CD14-positive monocyte (primary cell): Measurements from ENCODE around the gene GAS5. TPM values are rescaled to one million over a fixed set of nuclear protein-coding genes. Genes with fewer than 3 reads are reported as not detected.

ENCODE experiments used
- DNase-seq, 3 donors: peaks; one replicate each; pipeline ENCODE4 v3.0.0-alpha.2; 2011 to 2022
- H2AFZ ChIP-seq: 2 replicates; pipeline ENCODE4 v1.6.0; 2012; ENCODE audit warnings: mild to moderate bottlenecking, low read depth, low read length, inconsistent platforms; ENCODE audit not compliant: insufficient read depth, poor library complexity, severe bottlenecking
- H3K27ac ChIP-seq, 2 donors: 1 replicate in 1 of 2; 2 replicates in 1 of 2; pipeline ENCODE4 v1.5.1; 2012 to 2013; ENCODE audit warnings: low read length in 2 of 2, control low read depth in 1 of 2, inconsistent platforms in 1 of 2, low read depth in 1 of 2, mild to moderate bottlenecking in 1 of 2
- H3K27me3 ChIP-seq, 2 donors: one replicate each; pipeline versions ENCODE4 v1.6.0 to v1.6.1; 2011 to 2013; ENCODE audit warnings: low read length in 2 of 2; ENCODE audit not compliant: control insufficient read depth in 2 of 2, insufficient read depth in 2 of 2
- H3K36me3 ChIP-seq, 2 donors: replicated peaks in 1 of 2; 1 replicate in 1 of 2; 2 replicates in 1 of 2; pipeline versions ENCODE4 v1.5.1 to v1.6.1; 2012 to 2013; ENCODE audit warnings: low read length in 2 of 2, control low read depth in 1 of 2, inconsistent platforms in 1 of 2, mild to moderate bottlenecking in 1 of 2; ENCODE audit not compliant: insufficient read depth in 2 of 2, control insufficient read depth in 1 of 2
- H3K4me1 ChIP-seq, 2 donors: 1 replicate in 1 of 2; 2 replicates in 1 of 2; pipeline versions ENCODE4 v1.5.1 to v1.6.1; 2012 to 2013; ENCODE audit warnings: low read length in 2 of 2, control low read depth in 1 of 2, inconsistent platforms in 1 of 2, mild to moderate bottlenecking in 1 of 2, moderate library complexity in 1 of 2; ENCODE audit not compliant: insufficient read depth in 2 of 2, control insufficient read depth in 1 of 2
- H3K4me2 ChIP-seq: replicated peaks from 2 replicates; pipeline ENCODE3; 2012; ENCODE audit warnings: low read length, moderate library complexity, mild to moderate bottlenecking; ENCODE audit not compliant: poor library complexity, severe bottlenecking; ENCODE audit errors: extremely low read depth
- H3K4me3 ChIP-seq, 3 experiments: fragments of 200-600 bp in 1 of 3; sonication (generic) in 1 of 3; replicated peaks in 1 of 3; 1 replicate in 2 of 3; 2 replicates in 1 of 3; pipeline ENCODE4 v1.5.1; 2011 to 2013; ENCODE audit warnings: low read length in 3 of 3, mild to moderate bottlenecking in 3 of 3, control low read depth in 2 of 3, low read depth in 2 of 3, inconsistent platforms in 1 of 3, moderate library complexity in 1 of 3
- H3K79me2 ChIP-seq: 2 replicates; pipeline ENCODE4 v1.6.0; 2012; ENCODE audit warnings: mild to moderate bottlenecking, control low read depth, inconsistent platforms, low read length, moderate library complexity; ENCODE audit not compliant: insufficient read depth
- H3K9ac ChIP-seq: 2 replicates; pipeline ENCODE4 v1.6.0; 2017; ENCODE audit warnings: low read length, mild to moderate bottlenecking; ENCODE audit not compliant: insufficient read depth, poor library complexity, severe bottlenecking
- H3K9me3 ChIP-seq, 2 donors: replicated peaks in 1 of 2; 1 replicate in 1 of 2; 2 replicates in 1 of 2; pipeline versions ENCODE4 v1.5.1 to v1.6.1; 2012 to 2013; ENCODE audit warnings: low read length in 2 of 2, control low read depth in 1 of 2; ENCODE audit not compliant: control insufficient read depth in 1 of 2, insufficient read depth in 1 of 2
- H4K20me1 ChIP-seq: 2 replicates; pipeline ENCODE4 v1.6.0; 2012; ENCODE audit warnings: mild to moderate bottlenecking, low read length, control low read depth, moderate library complexity; ENCODE audit not compliant: insufficient read depth
- H3K27ac Mint-ChIP-seq, 7 donors: one replicate each; pipeline ENCODE4 v1.8.0; 2020; ENCODE audit warnings: mild to moderate bottlenecking in 7 of 7, mixed read lengths in 7 of 7, moderate library complexity in 6 of 7, inconsistent platforms in 2 of 7
- H3K27me3 Mint-ChIP-seq, 3 donors: one replicate each; pipeline ENCODE4 v1.8.0; 2021 to 2022; ENCODE audit warnings: low read depth in 3 of 3, mild to moderate bottlenecking in 3 of 3, mixed read lengths in 3 of 3, moderate library complexity in 3 of 3, inconsistent platforms in 1 of 3
- H3K36me3 Mint-ChIP-seq, 2 donors: one replicate each; pipeline ENCODE4 v1.8.0; 2020; ENCODE audit warnings: mixed read lengths in 2 of 2, inconsistent platforms in 1 of 2, mild to moderate bottlenecking in 1 of 2
- H3K4me1 Mint-ChIP-seq: one replicate; pipeline ENCODE4 v1.8.0; 2020; ENCODE audit warnings: mild to moderate bottlenecking, mixed read lengths
- H3K4me3 Mint-ChIP-seq, 2 donors: one replicate each; pipeline ENCODE4 v1.8.0; 2020; ENCODE audit warnings: mild to moderate bottlenecking in 2 of 2, mixed read lengths in 2 of 2, moderate library complexity in 1 of 2
- H3K9me3 Mint-ChIP-seq, 7 donors: one replicate each; pipeline ENCODE4 v1.8.0; 2020 to 2022; ENCODE audit warnings: mixed read lengths in 7 of 7, mild to moderate bottlenecking in 6 of 7, moderate library complexity in 6 of 7, inconsistent platforms in 2 of 7
- CTCF ChIP-seq: fragments of 200-600 bp; IDR thresholded peaks from one replicate; pipeline ENCODE4 v1.8.0; 2022; ENCODE audit warnings: antibody characterized with exemption, mild to moderate bottlenecking
- WGBS: methylation state at CpG from one replicate; pipeline ENCODE4 v1.1.5; 2013; ENCODE audit warnings: missing lambda C conversion rate; ENCODE audit not compliant: insufficient coverage; 5-methylcytosine and 5-hydroxymethylcytosine counted together
- intact Hi-C, 2 donors: fragments of 100-400 bp; cut with micrococcal nuclease; formaldehyde crosslinking; loops; one replicate each; pipeline versions ENCODE4 v1.15.0 to v1.15.1; 2023
- polyA plus RNA-seq, 3 donors: library from polyadenylated mRNA; depleted of rRNA in 1 of 3; unstranded in 2 of 3; stranded (reverse) in 1 of 3; fragments of 300-500 nt in 2 of 3; fragments of >200 nt in 1 of 3; fragmentation: Illumina TruSeq in 2 of 3; gene quantifications; 1 replicate in 2 of 3; 2 replicates in 1 of 3; pipeline ENCODE4 v1.2.3, GENCODE V29; 2012 to 2021

GAS5 gene
- polyA plus RNA-seq, 3 donors = 90.4 to 309 (median 92.0) TPM

GRCh38 chr1:173916667-173917066 is 48.9 kb upstream of the GAS5 start:
- no peak for TF ChIP-seq CTCF
- Histone ChIP-seq H3K4me1 (no peaks in the 10 kb centered on the region), H3K9ac (no peak overlapping the region), H3K36me3 (no peaks in the 10 kb centered on the region), H3K4me2 (no peak overlapping the region), H3K4me3 (no peak overlapping the region), H3K79me2 (no peaks in the 10 kb centered on the region), H3K27me3 (no peaks in the 10 kb centered on the region), H2AFZ (no peak overlapping the region), H3K27ac (no peak overlapping the region), H3K9me3 (no peaks in the 10 kb centered on the region), H4K20me1 (no peaks in the 10 kb centered on the region)
- no peak for DNase-seq
- peaks cover 0 to 2% (median under 1%) of the 10 kb centered on the region in 3 donors for H3K27me3 Mint-ChIP-seq
- no peaks in the 10 kb centered on the region for H3K36me3 Mint-ChIP-seq
- peak overlapping the region in 2 of 7 donors; percentile 47 to 59 for H3K27ac Mint-ChIP-seq
- H3K4me3 Mint-ChIP-seq = no peak overlapping the region
- WGBS = 94% methylated on average over 2 of the region's 4 CpGs
- H3K4me1 Mint-ChIP-seq = no peaks in the 10 kb centered on the region
- intact Hi-C loops = no loop called here
- H3K9me3 Mint-ChIP-seq = peaks cover 0 to 2% (median 0%) of the 10 kb centered on the region in 7 donors

GRCh38 chr1:173915596-173915995 is 47.8 kb upstream of the GAS5 start:
- intact Hi-C loops = no loop called here
- no peaks in the 10 kb centered on the region for H3K36me3 ChIP-seq
- H3K4me2 ChIP-seq = no peak overlapping the region
- no peak for DNase-seq
- no peak overlapping the region for H3K9ac ChIP-seq
- peaks cover 0 to 2% (median 0%) of the 10 kb centered on the region in 7 donors for H3K9me3 Mint-ChIP-seq
- no peaks in the 10 kb centered on the region for H3K9me3 ChIP-seq
- no peaks in the 10 kb centered on the region for H3K36me3 Mint-ChIP-seq
- no peak overlapping the region for H2AFZ ChIP-seq
- H3K4me1 ChIP-seq = no peaks in the 10 kb centered on the region
- no peak for TF ChIP-seq CTCF
- H3K27ac Mint-ChIP-seq = no peak overlapping the region
- no peak overlapping the region for H3K4me3 ChIP-seq
- H3K27ac ChIP-seq = no peak overlapping the region
- H3K79me2 ChIP-seq = no peaks in the 10 kb centered on the region
- H3K4me3 Mint-ChIP-seq = no peak overlapping the region
- H3K27me3 Mint-ChIP-seq = peaks cover 0 to 2% (median 2%) of the 10 kb centered on the region in 3 donors
- no peaks in the 10 kb centered on the region for H3K27me3 ChIP-seq
- H4K20me1 ChIP-seq = no peaks in the 10 kb centered on the region
- WGBS = 92% methylated on average over 1 of the region's 2 CpGs
- H3K4me1 Mint-ChIP-seq = no peaks in the 10 kb centered on the region
